Gastrocnemius medialis (tissue), 4 donors: ENCODE data around the gene SLC15A3. TPM values are rescaled to one million over a fixed set of nuclear protein-coding genes. Genes with fewer than 3 reads are reported as not detected.

ENCODE experiments used
- ATAC-seq, 2 donors: fragments of 150-250 bp; one replicate each; pipeline ENCODE4 v1.9.1; 2016
- DNase-seq, 2 donors: peaks; one replicate each; pipeline ENCODE4 v3.0.0-alpha.2; 2019
- H3K27ac ChIP-seq, 4 donors: fragments of 200-600 bp; sonication (generic); 1 replicate in 1 of 4; 2 replicates in 3 of 4; pipeline ENCODE4 v1.5.1; 2016 to 2018; ENCODE audit warnings: mild to moderate bottlenecking in 2 of 4, moderate library complexity in 1 of 4
- H3K27me3 ChIP-seq, 3 donors: fragments of 200-600 bp; sonication (generic) in 2 of 3; 1 replicate in 1 of 3; 2 replicates in 2 of 3; pipeline versions ENCODE4 v1.5.1 to v1.6.0; 2016 to 2019; ENCODE audit warnings: mild to moderate bottlenecking in 1 of 3, moderate library complexity in 1 of 3
- H3K36me3 ChIP-seq, 2 donors: fragments of 200-600 bp; sonication (generic) in 1 of 2; one replicate each; pipeline ENCODE4 v1.5.1; 2017 to 2018
- H3K4me1 ChIP-seq, 2 donors: fragments of 200-600 bp; sonication (generic) in 1 of 2; one replicate each; pipeline ENCODE4 v1.5.1; 2016 to 2017; ENCODE audit warnings: mild to moderate bottlenecking in 2 of 2
- H3K4me3 ChIP-seq, 4 donors: fragments of 200-600 bp; sonication (generic) in 3 of 4; 1 replicate in 1 of 4; 2 replicates in 3 of 4; pipeline ENCODE4 v1.5.1; 2016 to 2019; ENCODE audit warnings: mild to moderate bottlenecking in 2 of 4
- H3K9me3 ChIP-seq, 3 donors: fragments of 200-600 bp; sonication (generic) in 2 of 3; 1 replicate in 1 of 3; 2 replicates in 2 of 3; pipeline ENCODE4 v1.5.1; 2016 to 2019
- CTCF ChIP-seq, 5 experiments: fragments of 450-650 bp in 3 of 5; fragments of 200-600 bp in 2 of 5; sonication (generic) in 2 of 5; IDR thresholded peaks in 4 of 5; conservative IDR thresholded peaks in 1 of 5; 1 replicate in 4 of 5; 2 replicates in 1 of 5; pipeline ENCODE4 v1.5.1; 2016 to 2019; ENCODE audit warnings: antibody characterized with exemption in 5 of 5, mild to moderate bottlenecking in 3 of 5, moderate library complexity in 3 of 5
- POLR2A ChIP-seq, 2 donors: fragments of 450-650 bp; IDR thresholded peaks; one replicate each; pipeline ENCODE4 v1.6.1; 2017; ENCODE audit warnings: antibody characterized with exemption in 2 of 2, mild to moderate bottlenecking in 2 of 2, moderate library complexity in 2 of 2
- in situ Hi-C, 4 donors: fragments of 200-750 bp; cut with MboI; loops; one replicate each; pipeline versions ENCODE4 v1.15.0 to v1.8.0; 2017; ENCODE audit warnings: low sequenced_read_pairs in 4 of 4
- intact Hi-C: fragments of 100-400 bp; cut with DNase I; formaldehyde crosslinking; loops from one replicate; pipeline ENCODE4 v1.15.1; 2023; ENCODE audit warnings: low total_unique reads
- total RNA-seq, 4 donors: library from RNA; depleted of rRNA; stranded (reverse); fragments of >200 nt; gene quantifications; one replicate each; pipeline versions ENCODE4 v1.1.0 to v1.2.3, GENCODE V29; 2016

SLC15A3 gene
- total RNA-seq: 1 to 10 TPM; 2.8 to 6.9 (median 6.0) TPM

GRCh38 chr11:60951904-60952741, at the start of gene SLC15A3:
Gene SLC15A3 (minus strand): TSS chr11:60952176. CDS start chr11:60951551, 625 bp downstream.
- peak; percentile 63 to 73 for ATAC-seq
- peaks cover 0 to 11% (median 0%) of the 10 kb centered on the region in 3 donors for H3K27me3 ChIP-seq
- in situ Hi-C loops: no loop called here
- H3K4me1 ChIP-seq: no peaks in the 10 kb centered on the region
- intact Hi-C loops: no loop called here
- peak within 1 kb of the TSS; percentile 46 to 72 (median 59) for H3K4me3 ChIP-seq
- no peaks in the 10 kb centered on the region for H3K36me3 ChIP-seq
- peak in 1 of 2 donors; percentile 24 for TF ChIP-seq POLR2A (IDR thresholded peaks at IDR 0.05)
- TF ChIP-seq CTCF (IDR thresholded peaks at IDR 0.05 in 4 of 5, conservative IDR thresholded peaks at IDR 0.05 in 1 of 5): no peak
- no peaks in the 10 kb centered on the region for H3K9me3 ChIP-seq
- peak within 1 kb of the TSS; percentile 71 to 84 (median 80) for H3K27ac ChIP-seq
- peak; percentile 49 to 59 for DNase-seq

GRCh38 chr11:61000426-61000825, 48.5 kb upstream of the SLC15A3 start:
- in situ Hi-C loops: no loop called here

GRCh38 chr11:60996381-60997138, 44.6 kb upstream of the SLC15A3 start:
- Histone ChIP-seq H3K4me3 (no peak overlapping the region), H3K27me3 (peaks cover 0 to 6% (median 0%) of the 10 kb centered on the region in 3 donors), H3K4me1 (peaks cover 0 to 6% of the 10 kb centered on the region in 2 donors), H3K36me3 (no peaks in the 10 kb centered on the region), H3K9me3 (no peaks in the 10 kb centered on the region), H3K27ac (no peak overlapping the region)
- TF ChIP-seq POLR2A (IDR thresholded peaks at IDR 0.05): no peak
- TF ChIP-seq CTCF (IDR thresholded peaks at IDR 0.05 in 4 of 5, conservative IDR thresholded peaks at IDR 0.05 in 1 of 5): no peak
- intact Hi-C loops (no loop called here), in situ Hi-C loops (loop anchor here in 1 of 4 donors (25.0 kb wide), 1 partner anchor 91 kb away; no protein-coding TSS in a partner anchor)
- DNase-seq (no peak), ATAC-seq (no peak)

More at GRCh38 chr11:61000426-61000825, 48.5 kb upstream of the SLC15A3 start:
- no peak overlapping the region for H3K27ac ChIP-seq
- H3K27me3 ChIP-seq: peaks cover 0 to 4% (median 0%) of the 10 kb centered on the region in 3 donors
- H3K4me3 ChIP-seq: no peak overlapping the region
- ATAC-seq (no peak), DNase-seq (no peak)
- no peaks in the 10 kb centered on the region for H3K36me3 ChIP-seq
- no peaks in the 10 kb centered on the region for H3K4me1 ChIP-seq
- intact Hi-C loops: no loop called here
- no peak for TF ChIP-seq CTCF (IDR thresholded peaks at IDR 0.05 in 4 of 5, conservative IDR thresholded peaks at IDR 0.05 in 1 of 5)
- TF ChIP-seq POLR2A (IDR thresholded peaks at IDR 0.05): no peak
- no peaks in the 10 kb centered on the region for H3K9me3 ChIP-seq

GRCh38 chr11:60995798-60996197, 43.8 kb upstream of the SLC15A3 start:
- H3K27me3 ChIP-seq: peaks cover 0 to 6% (median 0%) of the 10 kb centered on the region in 3 donors
- in situ Hi-C loops: loop anchor here in 1 of 4 donors (25.0 kb wide), 1 partner anchor 92 kb away; no protein-coding TSS in a partner anchor
- H3K4me3 ChIP-seq: no peak overlapping the region
- no peak for TF ChIP-seq CTCF (IDR thresholded peaks at IDR 0.05 in 4 of 5, conservative IDR thresholded peaks at IDR 0.05 in 1 of 5)
- no peak for TF ChIP-seq POLR2A (IDR thresholded peaks at IDR 0.05)
- no peaks in the 10 kb centered on the region for H3K36me3 ChIP-seq
- ATAC-seq (no peak), DNase-seq (no peak)
- no peak overlapping the region for H3K27ac ChIP-seq
- intact Hi-C loops: no loop called here
- H3K9me3 ChIP-seq: no peaks in the 10 kb centered on the region
- peaks cover 0 to 6% of the 10 kb centered on the region in 2 donors for H3K4me1 ChIP-seq
